Measurements from ENCODE around the gene BTAF1.

Gene BTAF1

DNA sequence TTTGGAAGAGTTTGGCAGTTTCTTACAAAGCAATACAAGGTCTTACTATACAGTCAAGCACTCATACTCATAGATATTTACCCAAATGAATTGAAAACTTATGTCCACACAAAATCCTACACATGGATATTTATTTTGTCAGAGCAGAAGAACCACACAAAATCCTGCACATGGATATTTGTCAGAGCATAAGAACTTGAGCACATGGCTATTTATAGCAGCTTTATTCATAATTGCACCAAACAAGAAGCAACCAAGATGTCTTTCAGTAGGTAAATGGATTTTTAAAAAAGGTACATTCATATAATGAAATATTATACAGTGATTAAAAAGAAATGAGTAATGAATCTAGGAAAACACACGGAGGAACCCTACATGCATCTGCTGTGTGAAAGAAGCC, 115.4 kb downstream of the BTAF1 start:
- TF ChIP-seq, protein P1, sequence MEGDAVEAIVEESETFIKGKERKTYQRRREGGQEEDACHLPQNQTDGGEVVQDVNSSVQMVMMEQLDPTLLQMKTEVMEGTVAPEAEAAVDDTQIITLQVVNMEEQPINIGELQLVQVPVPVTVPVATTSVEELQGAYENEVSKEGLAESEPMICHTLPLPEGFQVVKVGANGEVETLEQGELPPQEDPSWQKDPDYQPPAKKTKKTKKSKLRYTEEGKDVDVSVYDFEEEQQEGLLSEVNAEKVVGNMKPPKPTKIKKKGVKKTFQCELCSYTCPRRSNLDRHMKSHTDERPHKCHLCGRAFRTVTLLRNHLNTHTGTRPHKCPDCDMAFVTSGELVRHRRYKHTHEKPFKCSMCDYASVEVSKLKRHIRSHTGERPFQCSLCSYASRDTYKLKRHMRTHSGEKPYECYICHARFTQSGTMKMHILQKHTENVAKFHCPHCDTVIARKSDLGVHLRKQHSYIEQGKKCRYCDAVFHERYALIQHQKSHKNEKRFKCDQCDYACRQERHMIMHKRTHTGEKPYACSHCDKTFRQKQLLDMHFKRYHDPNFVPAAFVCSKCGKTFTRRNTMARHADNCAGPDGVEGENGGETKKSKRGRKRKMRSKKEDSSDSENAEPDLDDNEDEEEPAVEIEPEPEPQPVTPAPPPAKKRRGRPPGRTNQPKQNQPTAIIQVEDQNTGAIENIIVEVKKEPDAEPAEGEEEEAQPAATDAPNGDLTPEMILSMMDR (IDR thresholded peaks at IDR 0.05; ENCODE audit: control extremely low read depth, extremely low read depth, low read depth, missing control alignments): no peak
- ChIA-PET CTCF (no interaction called here), POLR2A (no interaction called here)
- DNase-seq (ENCODE audit: extremely low spot score): no peak

DNA sequence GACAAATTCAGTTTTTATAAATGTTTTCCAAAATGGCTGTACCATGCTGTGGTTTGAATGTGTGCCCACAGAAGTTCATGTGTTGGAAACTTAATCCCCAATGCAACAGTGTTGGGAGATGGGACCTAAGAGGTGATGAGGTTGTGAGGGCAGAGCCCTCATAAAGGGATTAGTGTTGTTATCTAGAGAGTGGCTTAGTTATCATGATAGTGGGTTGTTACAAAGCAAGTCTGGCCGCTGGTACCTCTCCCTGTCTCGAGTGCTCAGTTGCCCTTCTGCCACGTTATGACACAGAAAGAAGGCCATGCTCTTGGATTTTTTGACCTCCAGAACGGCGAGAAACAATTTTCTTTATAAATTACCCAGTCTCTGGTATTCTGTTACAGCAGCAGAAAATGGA, 119.0 kb downstream of the BTAF1 start:
- ChIA-PET CTCF (no interaction called here), POLR2A (no interaction called here)
- TF ChIP-seq, protein P1 (IDR thresholded peaks at IDR 0.05; ENCODE audit: control extremely low read depth, extremely low read depth, low read depth, missing control alignments): no peak

DNA sequence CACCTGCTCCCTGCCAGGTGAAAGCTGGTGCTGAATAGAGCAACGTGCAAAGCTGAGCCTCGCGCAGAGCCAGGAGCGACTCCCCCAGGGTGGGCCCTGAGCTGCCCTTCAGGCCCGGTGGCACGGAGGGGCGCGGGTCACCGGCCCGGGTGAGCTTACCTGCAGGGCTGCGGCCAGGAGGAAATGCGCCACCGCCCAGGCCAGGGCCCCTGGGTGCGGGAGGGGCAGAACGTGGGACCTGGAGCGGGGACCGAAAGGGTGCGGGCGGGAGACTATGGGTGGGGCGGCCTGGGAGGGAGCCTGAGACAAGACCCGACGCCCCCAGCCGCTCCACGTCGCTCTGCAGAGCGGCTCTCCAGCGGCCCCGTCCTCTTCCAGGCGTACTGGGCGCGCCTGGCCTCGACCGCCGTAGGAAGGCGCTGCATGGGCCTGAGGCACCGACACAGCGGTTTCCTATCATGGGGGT, 122.1 kb downstream of the BTAF1 start:
- POLR2A ChIA-PET: no interaction called here
- DNase-seq (ENCODE audit: extremely low spot score): no peak
- CTCF ChIA-PET: interaction anchor here (1.4 kb wide), 1 partner anchor 20 kb away, joined by 6 read pairs; no protein-coding TSS in a partner anchor
- TF ChIP-seq, protein P1 (IDR thresholded peaks at IDR 0.05; ENCODE audit: control extremely low read depth, extremely low read depth, low read depth, missing control alignments): no peak

More for the DNA sequence above, 119.0 kb downstream of the BTAF1 start:
- no peak for DNase-seq (ENCODE audit: extremely low spot score)

DNA sequence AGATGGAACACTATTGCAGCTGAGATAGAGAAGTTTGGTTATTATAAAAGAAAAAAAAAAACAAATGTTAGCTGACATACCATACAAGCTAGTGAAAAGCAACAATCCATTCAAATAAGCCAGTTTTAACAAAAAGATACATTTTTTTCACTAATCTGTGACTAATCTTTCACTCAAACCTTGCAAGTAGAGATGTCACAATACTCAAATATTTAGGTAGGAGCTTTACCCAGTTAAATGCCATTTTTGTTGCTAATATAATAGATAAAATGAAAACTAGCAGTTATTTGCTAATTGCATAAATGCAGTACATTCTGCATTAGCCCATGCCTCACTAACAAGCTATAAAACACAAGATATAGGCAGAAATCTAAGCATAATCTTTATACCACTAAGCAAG, 123.6 kb downstream of the BTAF1 start:
- ChIA-PET CTCF (interaction anchor here (1.3 kb wide), 1 partner anchor 38 kb away, joined by 4 read pairs; no protein-coding TSS in a partner anchor), POLR2A (no interaction called here)
- TF ChIP-seq, protein P1 (IDR thresholded peaks at IDR 0.05; ENCODE audit: control extremely low read depth, extremely low read depth, low read depth, missing control alignments): no peak
- DNase-seq (ENCODE audit: extremely low spot score): no peak

DNA sequence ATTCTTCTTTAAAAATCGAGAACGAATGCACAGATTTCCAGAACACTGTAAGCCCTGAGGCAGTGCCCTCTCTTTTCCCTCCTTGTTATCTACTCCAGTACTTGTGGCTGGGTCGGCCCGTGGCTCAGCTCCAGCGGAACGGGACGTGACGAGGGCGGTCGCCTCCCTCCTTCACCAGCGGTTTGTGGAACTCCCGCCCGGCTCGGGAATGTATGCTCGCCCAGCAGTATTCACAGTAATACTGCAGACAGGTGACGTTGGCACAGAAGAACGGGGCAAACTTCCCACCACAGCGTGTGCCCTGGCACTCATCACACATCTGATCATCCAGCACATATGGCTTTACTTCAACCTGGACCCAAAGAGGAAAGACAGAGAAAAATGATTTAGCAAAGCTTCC, 128.5 kb downstream of the BTAF1 start:
- CTCF ChIA-PET: interaction anchor here (1.1 to 1.8 kb wide), 3 partner anchors 9 to 23 kb away, joined by 3 to 5 read pairs (median 4); no protein-coding TSS in a partner anchor
- POLR2A ChIA-PET: no interaction called here
- no peak for DNase-seq (ENCODE audit: extremely low spot score)
- TF ChIP-seq, protein P1 (IDR thresholded peaks at IDR 0.05; ENCODE audit: control extremely low read depth, extremely low read depth, low read depth, missing control alignments): no peak

DNA sequence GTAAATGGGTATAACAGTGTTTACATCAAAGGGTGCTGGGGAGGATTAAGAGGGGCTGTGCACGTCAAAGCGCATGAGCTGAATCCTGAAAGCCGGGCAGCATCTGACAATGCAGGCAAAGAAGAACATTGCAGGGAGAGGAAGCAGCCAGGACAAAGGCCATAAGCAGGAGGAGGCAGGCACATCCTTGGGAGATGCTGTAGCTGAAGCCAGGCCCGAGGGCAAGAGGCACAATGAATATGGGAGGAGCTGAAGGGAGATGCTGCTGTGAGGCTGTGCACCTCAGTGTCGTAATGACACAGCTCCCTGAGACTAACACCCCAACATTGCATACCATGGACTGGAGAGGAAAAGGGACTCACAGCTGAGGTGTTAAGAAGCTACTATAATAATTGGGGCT, 129.2 kb downstream of the BTAF1 start:
- POLR2A ChIA-PET: no interaction called here
- CTCF ChIA-PET: interaction anchor here (1.1 to 1.3 kb wide), 3 partner anchors 9 to 23 kb away, joined by 3 to 4 read pairs (median 4); no protein-coding TSS in a partner anchor

More for the DNA sequence above, 129.2 kb downstream of the BTAF1 start:
- DNase-seq (ENCODE audit: extremely low spot score): no peak
- TF ChIP-seq, protein P1 (IDR thresholded peaks at IDR 0.05; ENCODE audit: control extremely low read depth, extremely low read depth, low read depth, missing control alignments): no peak
